OCI-LY3 (cell line): ENCODE data around the gene MYLK4.

Source experiments
- CTCF ChIP-seq: fragments of 200-600, 300-600 bp; sonication (generic); IDR thresholded peaks from 2 replicates; pipeline ENCODE4 v1.5.1; 2014; ENCODE audit warnings: antibody characterized with exemption, low read length, low read depth
- EZH2phosphoT487 ChIP-seq: fragments of 200-600 bp; shearing (Covaris generic); IDR thresholded peaks from 2 replicates; pipeline ENCODE4 v1.6.1; 2018; ENCODE audit warnings: antibody characterized with exemption, mixed run types, low read depth

DNA sequence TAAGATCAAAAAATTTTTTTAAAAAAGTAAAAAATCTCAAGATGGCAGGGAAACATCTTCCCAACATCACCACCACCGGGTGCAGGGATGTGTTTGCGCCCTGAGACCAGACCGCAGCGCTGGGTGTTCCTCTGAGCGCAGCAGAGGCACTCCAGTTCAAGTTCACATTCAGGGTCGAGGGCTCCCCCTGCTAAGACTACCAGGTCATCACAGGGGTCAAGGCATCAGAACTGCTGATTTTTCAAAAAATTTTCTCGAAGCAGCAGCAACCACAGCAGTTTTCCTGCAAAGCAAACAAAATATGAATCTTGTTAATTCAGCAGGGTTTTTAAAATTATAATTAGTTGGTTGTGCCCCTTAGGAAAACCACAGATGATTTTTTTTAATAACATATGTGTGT, 83.1 kb downstream of the MYLK4 start:
- no peak for TF ChIP-seq CTCF
- TF ChIP-seq EZH2phosphoT487: no peak
